NT2/D1 (cell line): ENCODE measurements around the gene CLUH.

Experiments
- YY1 ChIP-seq: IDR thresholded peaks from 2 replicates; pipeline ENCODE4 v1.6.1; 2011; ENCODE audit not compliant: insufficient read length, insufficient read depth
- ZNF274 ChIP-seq: IDR thresholded peaks from 2 replicates; pipeline ENCODE4 v1.6.1; 2011; ENCODE audit warnings: mild to moderate bottlenecking, low read depth, low read length

- TF ChIP-seq YY1 (no peak), ZNF274 (no peak)
Measured at GRCh38 chr17:2723505-2723996, 12.0 kb upstream of the CLUH start.
